HG02973 (cell line): ENCODE measurements around the gene ZNF799.
"Not testable (repeated sequence)": the region's sequence is repeated elsewhere in the genome, so short reads cannot be mapped to it uniquely, and the experiment has no call there.

Experiments used
- ATAC-seq: cut with Tn5 transposase; IDR thresholded peaks from one replicate; pipeline ENCODE4 v1.9.1; 2021; ENCODE audit warnings: moderate library complexity; ENCODE audit not compliant: unreplicated experiment

Gene ZNF799

DNA sequence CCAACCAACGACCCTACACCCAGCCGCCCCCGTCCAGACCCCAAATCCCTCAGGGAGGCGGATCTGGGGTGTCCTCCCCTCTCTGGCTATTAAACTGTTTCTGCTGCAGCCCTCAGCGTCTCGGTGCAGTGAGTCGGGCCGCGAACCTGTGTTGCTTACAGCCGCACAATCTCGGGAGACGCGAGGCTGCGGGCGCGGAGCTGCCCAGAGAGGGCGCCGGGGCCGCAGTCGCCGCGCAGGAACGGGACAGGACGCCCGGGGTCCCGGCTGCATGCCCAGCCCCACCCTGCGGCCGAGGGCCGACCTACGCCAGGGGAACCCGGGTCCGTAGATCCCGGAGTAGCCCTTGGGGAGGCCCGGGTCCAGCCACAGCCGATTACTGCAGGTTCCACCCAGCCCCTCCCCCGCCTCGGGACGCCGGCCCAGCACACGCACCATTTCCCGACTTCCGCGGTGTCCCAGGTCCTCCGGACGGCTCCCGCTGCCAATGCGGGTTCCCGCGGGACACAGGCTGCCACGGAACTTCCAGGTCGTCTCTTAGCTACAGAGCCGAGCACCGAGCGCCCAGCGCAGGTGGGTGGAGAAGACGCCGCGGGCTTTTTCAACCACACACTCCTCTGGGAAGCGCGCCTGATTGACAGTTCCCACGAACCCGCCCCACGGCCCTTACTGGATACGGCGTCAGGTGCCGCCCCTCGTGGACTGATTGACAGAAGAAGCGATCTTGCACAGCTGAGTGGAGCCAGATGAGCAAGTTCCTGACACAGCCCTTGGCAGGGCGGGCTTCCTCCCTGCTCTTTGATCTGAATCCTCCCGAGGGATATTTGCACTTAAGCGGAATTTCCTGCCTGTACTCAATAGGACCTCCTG, at the start of gene ZNF799:
ZNF799 (minus strand) TSS at position 639 of the 870 bp plus-strand sequence; CDS start at position 438, 201 bp downstream.
- ATAC-seq: peak; percentile 78

DNA sequence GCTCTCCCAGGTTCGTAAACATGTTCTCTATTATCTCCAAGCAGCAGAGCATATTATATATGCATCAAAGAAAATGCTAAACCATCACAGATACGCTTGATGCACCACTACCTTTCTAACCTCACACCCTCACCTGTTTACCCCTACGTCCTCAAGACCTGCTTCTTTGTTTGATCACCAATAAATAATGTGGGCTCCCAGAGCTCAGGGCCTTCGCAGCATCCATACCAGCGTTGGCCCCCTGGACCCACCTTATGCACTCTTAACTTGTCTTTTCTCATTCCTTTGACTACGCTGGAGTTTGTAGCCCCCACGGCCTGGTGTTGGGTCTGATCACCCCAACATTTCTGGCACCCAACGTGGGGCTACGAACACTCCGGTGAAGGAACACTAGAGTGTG, 49.8 kb upstream of the ZNF799 start:
- ATAC-seq: no peak

- ATAC-seq: no peak
Observed at GRCh38 chr19:12448808-12449207, 47.7 kb upstream of the ZNF799 start.

- peak; percentile 91 for ATAC-seq
Observed at GRCh38 chr19:12440541-12441316, 39.7 kb upstream of the ZNF799 start, which contains the start of gene ZNF443. TSS of gene ZNF443 (minus strand) at chr19:12441021. CDS start at chr19:12440914, 107 bp downstream.

GRCh38 chr19:12439686-12440540, 38.8 kb upstream of the ZNF799 start:
- ATAC-seq: peak; percentile 35

GRCh38 chr19:12430726-12431299, 29.7 kb upstream of the ZNF799 start:
- not testable (repeated sequence) for ATAC-seq

- no peak for ATAC-seq
Observed at GRCh38 chr19:12425888-12426274, 24.8 kb upstream of the ZNF799 start.

GRCh38 chr19:12425236-12425887, 24.3 kb upstream of the ZNF799 start:
- no peak for ATAC-seq

DNA sequence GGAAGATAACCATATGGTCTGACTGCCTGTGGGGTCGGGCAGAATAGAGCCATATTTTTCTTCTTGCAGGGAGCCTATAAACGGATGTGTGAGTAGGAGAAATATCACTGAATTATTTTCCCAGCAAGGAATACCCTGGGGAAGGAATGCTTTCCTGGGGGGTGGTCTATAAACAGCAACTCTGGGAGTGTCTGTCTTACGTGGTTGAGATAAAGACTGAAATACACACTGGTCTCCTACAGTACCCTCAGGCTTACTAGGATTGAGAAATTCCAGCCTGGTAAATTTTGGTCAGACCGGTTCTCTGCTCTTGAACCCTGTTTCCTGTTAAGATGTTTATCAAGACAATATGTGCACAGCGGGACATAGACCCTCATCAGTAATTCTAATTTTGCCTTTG, 16.2 kb upstream of the ZNF799 start:
- not testable (repeated sequence) for ATAC-seq

- ATAC-seq: no peak
Observed at GRCh38 chr19:12411893-12412292, 10.8 kb upstream of the ZNF799 start.

DNA sequence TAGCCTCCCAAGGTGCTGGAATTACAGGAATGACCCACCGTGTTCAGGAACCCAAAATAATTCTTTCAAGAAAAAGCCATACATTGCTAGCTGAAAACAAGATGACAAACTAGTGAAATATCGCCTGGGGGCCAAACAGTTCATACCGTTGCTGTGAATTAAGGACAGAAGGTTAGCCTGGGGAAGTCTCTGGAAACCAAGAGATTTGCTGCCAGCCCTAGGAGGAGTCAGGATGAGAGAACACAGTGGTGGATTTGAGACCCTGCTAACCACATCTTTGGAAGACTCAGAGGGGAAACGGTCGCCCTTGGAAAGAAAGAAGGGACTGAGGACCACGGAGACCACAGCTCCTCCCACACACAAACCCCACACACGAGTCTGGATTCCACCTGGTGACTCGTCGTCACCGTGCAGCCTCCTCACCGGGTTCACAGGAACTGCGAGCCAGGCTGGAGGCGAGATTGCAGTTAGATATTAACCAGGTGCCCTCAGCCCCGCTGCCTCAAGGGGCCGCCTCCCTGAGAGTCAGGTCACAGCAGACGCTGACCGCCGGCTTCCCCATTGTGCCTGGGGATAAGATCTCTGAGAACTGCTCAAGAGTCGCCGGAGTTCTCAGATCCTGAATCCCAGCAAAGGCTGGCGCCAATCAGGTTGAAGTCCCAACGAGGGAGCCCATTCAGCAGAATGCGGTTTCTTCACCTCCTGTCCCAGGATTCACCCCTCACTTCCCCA, 1.0 kb downstream of the ZNF799 start:
- ATAC-seq: peak; percentile 27

- not testable (repeated sequence) for ATAC-seq
Observed at GRCh38 chr19:12391148-12391547, 9.9 kb downstream of the ZNF799 start.

DNA sequence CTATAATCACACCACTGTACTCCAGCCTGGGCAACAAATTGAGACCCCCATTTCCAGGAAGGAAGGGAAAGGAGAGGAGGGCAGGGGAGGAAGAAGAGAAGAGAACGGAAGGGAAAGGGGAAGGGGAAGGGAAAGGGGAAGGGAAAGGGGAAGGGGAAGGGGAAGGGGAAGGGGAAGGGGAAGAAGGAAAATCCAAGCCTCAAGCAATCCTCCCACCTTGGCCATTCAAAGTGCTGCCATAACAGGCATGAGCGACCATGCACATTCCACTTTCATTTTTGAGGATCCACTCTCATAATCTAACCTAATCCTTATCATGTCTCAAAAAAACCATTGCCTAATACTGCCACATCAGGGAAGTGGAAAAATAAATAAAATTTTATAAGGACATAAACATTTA, 14.7 kb downstream of the ZNF799 start:
- ATAC-seq: not testable (repeated sequence)

DNA sequence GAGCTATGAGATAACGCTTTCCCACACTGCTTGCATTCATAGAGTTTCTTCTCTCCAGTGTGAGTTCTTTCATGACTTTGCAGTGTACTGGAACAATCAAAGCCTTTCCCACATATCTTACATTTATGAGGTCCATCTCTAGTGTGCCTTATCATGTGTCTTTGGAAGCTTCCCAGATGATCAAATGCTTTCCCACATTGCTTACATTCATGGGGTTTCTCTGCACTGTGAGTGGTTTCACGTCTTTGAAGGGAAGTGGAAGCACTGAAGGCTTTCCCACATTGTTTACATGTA, 20.7 kb downstream of the ZNF799 start:
- ATAC-seq: no peak

DNA sequence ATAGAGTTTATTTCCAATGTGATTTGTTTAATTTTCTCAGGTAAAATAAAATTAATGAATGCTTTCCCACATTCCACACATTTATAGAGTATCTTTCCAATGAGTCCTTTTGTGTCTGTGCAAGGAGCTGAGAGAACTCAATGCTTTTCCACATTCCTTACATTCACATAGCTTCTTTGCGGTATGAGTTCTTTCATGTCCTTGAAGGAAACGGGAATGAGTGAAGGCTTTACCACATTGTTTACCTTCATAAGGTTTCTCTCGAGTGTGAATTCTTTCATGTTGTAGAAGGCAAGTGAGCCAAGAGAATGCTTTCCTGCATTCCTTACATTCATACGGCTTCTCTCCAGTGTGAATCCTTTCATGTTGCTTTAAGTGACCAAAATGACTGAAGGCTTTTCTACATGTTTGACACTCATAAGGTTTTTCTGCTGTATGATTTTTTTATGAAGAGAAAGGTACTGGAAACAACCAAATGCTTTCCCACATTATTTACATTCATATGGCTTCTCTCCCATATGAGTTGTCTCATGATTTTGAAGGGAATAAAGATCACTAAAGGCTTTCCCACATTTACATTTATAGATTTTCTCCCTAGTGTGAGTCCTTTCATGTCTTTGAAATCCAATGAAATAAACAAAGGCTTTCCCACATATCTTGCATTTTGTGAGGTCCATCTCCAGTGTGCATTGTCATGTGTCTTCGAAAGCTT, 21.2 kb downstream of the ZNF799 start:
- no peak for ATAC-seq

- ATAC-seq: no peak
Observed at GRCh38 chr19:12374026-12374425, 27.0 kb downstream of the ZNF799 start.

DNA sequence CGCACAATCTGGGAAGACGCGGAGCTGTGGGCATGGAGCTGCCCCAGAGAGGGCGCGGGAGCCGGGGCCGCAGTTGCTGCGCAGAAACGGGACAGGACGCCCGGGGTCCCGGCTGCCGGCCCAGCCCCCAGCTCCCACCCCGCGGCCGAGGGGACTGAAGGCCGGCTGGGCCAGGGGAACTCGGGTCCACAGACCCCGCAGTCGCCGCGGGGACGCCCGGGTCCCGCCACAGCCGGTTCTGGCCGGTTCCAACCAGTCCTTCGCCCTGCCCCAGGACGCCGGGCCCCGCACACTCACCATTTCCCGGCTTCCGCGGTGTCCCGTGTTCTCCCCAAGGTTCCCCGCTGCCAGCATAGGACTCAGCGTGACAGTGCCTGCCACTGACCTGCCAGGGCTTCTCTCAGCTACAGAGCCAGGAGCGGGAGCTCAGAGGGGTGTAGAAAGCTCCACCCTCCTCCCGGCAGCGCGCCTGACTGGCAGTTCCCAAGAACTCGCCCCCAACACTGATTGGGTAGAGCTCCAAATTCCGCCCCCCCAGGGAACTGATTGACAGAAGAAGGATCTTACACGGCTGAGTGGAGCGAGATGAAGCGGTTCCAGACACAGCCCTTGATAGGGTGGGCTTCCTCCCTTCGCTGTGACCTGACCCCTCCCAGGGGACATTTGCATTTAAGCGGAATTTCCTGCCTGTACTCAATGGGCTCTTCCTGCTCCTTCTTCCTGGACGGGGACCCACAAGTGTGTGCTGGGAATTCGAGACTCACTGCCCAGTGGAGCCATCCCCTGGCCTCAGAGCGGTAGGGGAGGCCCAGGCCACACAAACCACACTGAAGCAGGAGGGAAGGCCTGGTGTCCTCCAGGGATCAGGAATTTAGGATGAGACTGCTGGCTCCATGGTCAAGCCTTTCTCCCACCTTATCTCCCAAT, 35.6 kb downstream of the ZNF799 start, which contains the start of gene ZNF442:
ZNF442 (minus strand) TSS at position 448 of the 927 bp plus-strand sequence. CDS start 2,052 bp downstream, outside the sequence.
- peak; percentile 84 for ATAC-seq
